GM19099 (cell line): Measurements from ENCODE around the gene RAP1A.

Experiments
- POLR2A ChIP-seq: IDR thresholded peaks from 3 replicates; pipeline ENCODE4 v1.6.1; 2011; ENCODE audit warnings: low read depth; ENCODE audit not compliant: insufficient read length; ENCODE audit errors: extremely low read depth

Gene RAP1A

DNA sequence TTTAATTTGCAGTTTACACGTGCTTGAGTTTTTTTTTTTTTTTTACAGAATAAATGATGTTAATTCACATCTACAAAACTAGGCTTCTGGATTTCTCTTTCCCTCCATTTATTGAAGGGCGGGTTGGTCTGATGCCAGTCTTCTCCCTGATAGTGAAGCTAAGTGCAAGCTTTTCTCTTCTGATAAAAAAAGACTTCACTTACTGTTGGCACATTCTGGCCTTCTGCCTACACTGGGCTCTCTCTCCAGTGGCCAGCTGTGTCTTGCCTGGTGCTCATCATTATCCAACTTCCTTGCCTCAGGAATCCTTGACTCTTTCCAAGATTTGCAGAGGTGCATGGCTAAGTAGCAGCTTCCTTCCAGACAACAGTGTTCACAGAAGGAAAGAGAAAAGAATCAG lies 7.6 kb upstream of the RAP1A start:
- no peak for TF ChIP-seq POLR2A

DNA sequence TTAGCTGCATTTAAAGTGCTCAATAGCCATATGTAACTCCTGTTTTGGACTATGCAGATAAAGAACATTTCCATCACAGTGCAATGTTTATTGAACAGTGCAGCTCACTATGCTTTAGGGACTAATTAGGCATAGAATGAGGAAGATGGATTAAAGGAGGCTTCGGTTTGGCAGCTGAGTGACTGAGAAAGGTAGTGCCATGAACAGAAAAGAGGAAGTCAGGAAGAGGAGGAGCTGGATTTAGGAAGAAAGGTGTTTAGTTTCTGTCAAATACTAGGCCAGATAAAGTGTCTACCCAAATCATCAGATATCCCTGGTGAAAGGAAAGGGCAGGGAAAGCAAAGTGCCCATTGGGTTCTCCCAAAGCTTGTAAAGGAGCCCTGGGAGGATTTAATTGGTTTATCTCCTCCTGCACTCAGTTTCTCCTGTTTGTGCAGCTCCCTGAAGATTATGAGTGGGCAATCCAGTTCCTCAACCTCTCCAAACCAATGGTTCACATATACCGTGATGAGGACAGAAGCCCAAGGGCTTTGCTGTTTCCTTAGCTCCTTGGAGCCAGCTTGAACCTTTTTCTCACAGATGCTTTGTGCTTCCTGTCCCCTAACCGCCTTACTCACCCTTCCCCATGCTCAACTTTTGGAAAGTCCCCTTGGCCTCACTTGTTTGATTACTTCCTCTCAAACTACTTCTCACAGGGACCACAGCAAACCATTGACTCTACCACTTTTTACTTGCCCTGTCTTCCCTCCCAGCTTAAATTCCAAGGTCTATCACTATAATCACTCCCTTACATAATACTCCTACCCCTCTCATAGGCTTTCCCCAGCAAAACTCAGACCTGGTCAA lies 3.5 kb upstream of the RAP1A start:
- peak; percentile 45 for TF ChIP-seq POLR2A

- no peak for TF ChIP-seq POLR2A
These were observed 1.5 kb upstream of the RAP1A start for GRCh38 chr1:111618081-111618480.

DNA sequence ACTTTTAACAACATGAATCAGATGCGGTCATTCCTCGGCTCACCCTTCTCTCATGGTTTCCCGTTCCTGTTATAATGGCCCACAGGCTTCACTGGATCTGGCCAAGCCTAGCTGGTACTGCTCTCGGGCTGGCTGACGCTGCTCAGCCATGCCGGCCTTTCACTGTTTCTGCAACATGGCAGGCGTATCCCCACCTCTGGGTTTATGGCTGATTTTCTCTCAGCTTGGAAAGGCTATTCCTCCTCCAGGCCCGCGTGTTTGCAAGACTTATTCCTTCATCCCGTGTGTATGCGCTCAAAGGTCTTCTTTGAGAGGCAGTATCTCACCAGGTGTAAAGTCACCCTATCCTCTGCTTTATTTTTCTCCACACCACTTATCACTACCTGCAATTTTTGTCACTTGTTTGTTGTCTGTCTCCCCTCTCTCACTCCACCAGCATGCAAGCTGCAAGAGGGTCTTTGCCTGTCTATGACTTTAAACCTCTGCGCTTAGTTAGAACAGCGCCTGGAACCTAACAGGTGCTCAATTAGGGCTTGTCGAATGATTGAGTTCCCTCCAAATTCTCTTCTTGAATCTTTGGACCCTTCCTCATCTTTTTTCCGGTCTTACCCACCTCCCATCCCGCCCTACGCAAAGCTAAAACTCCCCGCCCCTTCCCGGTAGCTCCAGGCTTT lies 491 bp upstream of the RAP1A start:
- TF ChIP-seq POLR2A = no peak

DNA sequence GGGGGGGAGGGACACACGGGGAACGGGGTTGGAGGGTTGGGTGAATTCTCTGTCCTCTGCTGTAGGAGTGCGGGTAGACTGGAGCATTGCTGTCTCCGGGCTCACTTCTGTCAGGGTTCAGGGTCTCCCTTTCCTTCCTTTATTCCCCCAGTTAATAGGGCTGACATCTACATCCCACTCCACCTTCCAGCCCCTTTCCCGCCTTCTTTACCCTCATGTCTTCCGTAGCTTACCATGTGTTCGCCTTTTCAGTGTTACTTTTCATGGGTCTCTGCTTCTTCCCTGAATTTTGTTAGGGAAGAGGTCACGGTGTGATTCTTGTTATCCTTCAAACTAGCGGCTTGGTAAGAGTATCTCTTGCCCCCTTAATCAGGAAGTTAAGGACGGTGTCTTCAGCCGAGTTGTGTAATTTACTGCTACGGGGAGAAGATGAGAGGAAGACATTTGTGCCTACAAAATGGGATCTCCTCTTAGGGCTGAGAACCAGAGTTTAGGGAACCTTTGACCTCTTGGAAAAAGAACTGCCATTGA lies 917 bp downstream of the RAP1A start:
- TF ChIP-seq POLR2A = peak; percentile 49

DNA sequence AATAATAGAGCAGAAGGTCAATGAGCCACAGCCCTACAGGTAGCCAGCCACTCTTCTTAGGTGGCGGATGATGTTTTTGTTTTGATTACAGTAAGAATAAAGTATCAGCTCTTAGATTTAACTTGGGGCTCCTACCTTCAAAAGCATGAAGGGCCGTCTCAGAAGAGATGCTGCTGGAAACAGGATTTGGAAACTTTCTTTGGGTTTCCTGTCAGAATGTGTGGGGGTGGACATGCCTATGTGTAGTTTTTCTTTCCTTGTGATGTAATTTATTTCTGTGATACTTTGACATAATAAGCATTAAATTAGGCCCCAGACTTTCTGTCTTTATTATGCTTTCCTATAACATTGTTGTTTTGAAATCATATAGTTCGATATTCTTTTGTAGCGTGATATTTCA lies 1.5 kb downstream of the RAP1A start:
- no peak for TF ChIP-seq POLR2A

DNA sequence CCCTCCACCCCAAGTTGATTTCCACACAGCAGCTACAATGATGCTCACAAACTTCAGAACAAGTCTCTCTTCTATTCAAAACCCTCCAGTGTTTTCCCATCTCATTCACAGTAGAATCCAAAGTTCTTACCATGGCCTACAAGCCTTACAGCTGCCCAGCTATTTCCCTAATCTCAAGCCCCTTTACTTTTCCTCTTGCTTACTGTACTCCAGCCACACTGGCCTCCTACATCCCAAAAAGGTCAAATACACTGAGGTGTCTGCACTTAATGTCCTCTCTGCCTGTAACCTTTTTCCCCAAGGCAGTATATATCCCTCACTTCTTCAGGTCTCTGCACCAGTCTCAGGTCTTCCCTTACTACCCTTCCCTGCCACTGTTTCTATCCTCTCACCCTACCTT lies 2.6 kb downstream of the RAP1A start:
- no peak for TF ChIP-seq POLR2A

GRCh38 chr1:111624382-111624781 lies 4.8 kb downstream of the RAP1A start:
- TF ChIP-seq POLR2A = no peak

GRCh38 chr1:111625276-111625675 lies 5.7 kb downstream of the RAP1A start:
- TF ChIP-seq POLR2A = no peak

- TF ChIP-seq POLR2A = no peak
These were observed 8.6 kb downstream of the RAP1A start for GRCh38 chr1:111628153-111628552.

DNA sequence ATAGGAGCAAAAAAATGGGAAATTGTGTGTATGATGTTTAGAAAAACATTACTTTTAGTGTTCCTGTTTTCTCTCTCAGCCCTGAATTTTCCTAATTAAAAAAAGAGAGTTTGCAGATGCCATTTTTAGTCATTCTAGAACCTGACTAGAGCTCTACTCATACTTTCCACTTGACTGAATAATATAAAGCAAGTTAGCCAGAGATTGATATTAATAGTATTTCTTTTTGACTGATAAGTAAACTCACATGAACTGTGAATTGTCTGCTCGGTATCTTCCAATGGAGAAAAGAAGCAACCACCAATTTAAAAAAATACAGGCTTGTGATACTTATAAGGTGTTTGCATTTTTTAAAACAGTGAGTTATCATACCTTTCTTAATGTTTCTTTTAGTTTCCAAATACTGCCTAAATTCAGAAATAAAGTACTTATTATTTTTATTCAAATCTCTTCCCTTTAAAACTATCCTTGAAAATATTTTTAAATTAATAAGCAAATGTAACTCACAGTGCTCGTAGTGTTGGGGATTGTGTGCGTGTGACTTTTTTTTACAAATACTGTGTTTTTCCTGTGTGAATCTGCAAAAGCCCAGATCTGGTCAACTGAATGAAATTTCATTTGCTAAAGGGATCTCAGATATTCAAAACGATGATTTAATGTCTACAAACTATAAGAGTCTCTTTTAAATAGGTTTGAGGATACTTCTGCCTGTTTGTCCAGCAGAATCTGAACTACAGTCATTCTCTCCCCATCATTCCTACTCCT lies 9.8 kb downstream of the RAP1A start:
- TF ChIP-seq POLR2A = no peak

DNA sequence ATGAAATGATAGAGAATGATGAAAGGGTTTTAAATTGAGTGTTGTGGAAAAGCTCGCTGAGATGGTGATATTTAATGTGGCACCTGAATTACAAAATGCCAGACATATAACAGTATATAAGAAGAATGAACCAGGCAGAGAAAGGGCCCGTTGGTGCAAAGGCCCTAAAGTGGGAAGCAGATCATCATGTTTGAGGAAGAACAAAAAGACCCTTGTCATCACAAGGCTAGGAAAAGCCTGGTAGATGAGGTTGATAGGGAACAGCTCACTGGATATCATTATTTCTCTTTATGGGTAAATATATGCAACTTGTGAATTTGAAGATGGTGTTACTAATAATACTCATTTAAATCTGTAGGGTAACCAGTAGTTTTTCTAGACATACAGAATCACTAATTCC lies 11.0 kb downstream of the RAP1A start:
- TF ChIP-seq POLR2A = no peak

- TF ChIP-seq POLR2A = no peak
These were observed 11.9 kb downstream of the RAP1A start for GRCh38 chr1:111631502-111631901.

- TF ChIP-seq POLR2A = no peak
These were observed 14.2 kb downstream of the RAP1A start for GRCh38 chr1:111633736-111634247.
